CD8-positive, alpha-beta memory T cell (primary cell): ENCODE results near the gene CDK14. TPM values are rescaled to one million over a fixed set of nuclear protein-coding genes. Genes with fewer than 3 reads are reported as not detected.
"Not testable (repeated sequence)": the region's sequence is repeated elsewhere in the genome, so short reads cannot be mapped to it uniquely, and the experiment has no call there.

ENCODE experiments used
- CTCF ChIA-PET: fragments of 350-600 bp; sonication (Branson Sonifier 250); formaldehyde crosslinking; loops from one replicate; lab custom pipeline; 2021; ENCODE audit warnings: antibody characterized with exemption; lab: Charles Lee
- POLR2A ChIA-PET: fragments of 350-600 bp; sonication (Branson Sonifier 250); formaldehyde crosslinking; loops from one replicate; lab custom pipeline; 2021; ENCODE audit warnings: antibody characterized with exemption; lab: Charles Lee
- DNase-seq, 5 donors: peaks; one replicate each; pipeline versions ENCODE4 v3.0.0 to v3.0.0-alpha.2; 2020 to 2022; ENCODE audit warnings: mixed read lengths in 1 of 5
- H3K27ac ChIP-seq: one replicate; pipeline ENCODE4 v1.7.0; 2013; ENCODE audit warnings: low read depth, mild to moderate bottlenecking, low read length, moderate library complexity
- H3K27me3 ChIP-seq: 2 replicates; pipeline ENCODE4 v1.7.0; 2013; ENCODE audit warnings: low read length, mild to moderate bottlenecking; ENCODE audit not compliant: insufficient read depth, poor library complexity, severe bottlenecking
- H3K36me3 ChIP-seq: 2 replicates; pipeline ENCODE4 v1.7.0; 2013; ENCODE audit warnings: mild to moderate bottlenecking, low read length, moderate library complexity; ENCODE audit not compliant: insufficient read depth
- H3K4me1 ChIP-seq: 2 replicates; pipeline ENCODE4 v1.7.0; 2013; ENCODE audit warnings: mild to moderate bottlenecking, low read length, moderate library complexity; ENCODE audit not compliant: insufficient read depth
- H3K4me3 ChIP-seq: 2 replicates; pipeline ENCODE4 v1.7.0; 2013; ENCODE audit warnings: mild to moderate bottlenecking, low read length
- H3K9me3 ChIP-seq: 2 replicates; pipeline ENCODE4 v1.7.0; 2013; ENCODE audit warnings: mild to moderate bottlenecking, low read length
- H3K27ac Mint-ChIP-seq, 8 donors: one replicate each; pipeline ENCODE4 v1.8.0; 2020 to 2021; ENCODE audit warnings: mixed read lengths in 8 of 8, mild to moderate bottlenecking in 6 of 8, inconsistent platforms in 3 of 8, moderate library complexity in 3 of 8
- H3K27me3 Mint-ChIP-seq, 2 donors: one replicate each; pipeline ENCODE4 v1.8.0; 2020 to 2021; ENCODE audit warnings: mixed read lengths in 2 of 2, mild to moderate bottlenecking in 1 of 2, moderate library complexity in 1 of 2
- H3K36me3 Mint-ChIP-seq, 3 donors: one replicate each; pipeline ENCODE4 v1.8.0; 2020 to 2021; ENCODE audit warnings: mixed read lengths in 3 of 3, inconsistent platforms in 1 of 3, mild to moderate bottlenecking in 1 of 3
- H3K4me1 Mint-ChIP-seq, 3 donors: one replicate each; pipeline ENCODE4 v1.8.0; 2020 to 2021; ENCODE audit warnings: mixed read lengths in 3 of 3, inconsistent platforms in 1 of 3, mild to moderate bottlenecking in 1 of 3
- H3K4me3 Mint-ChIP-seq, 7 donors: one replicate each; pipeline ENCODE4 v1.8.0; 2020 to 2021; ENCODE audit warnings: mixed read lengths in 7 of 7, mild to moderate bottlenecking in 6 of 7, moderate library complexity in 4 of 7, inconsistent platforms in 2 of 7
- H3K9me3 Mint-ChIP-seq, 5 donors: one replicate each; pipeline ENCODE4 v1.8.0; 2020 to 2022; ENCODE audit warnings: mixed read lengths in 5 of 5, mild to moderate bottlenecking in 3 of 5, moderate library complexity in 2 of 5, inconsistent platforms in 1 of 5
- polyA plus RNA-seq: library from polyadenylated mRNA; unstranded; fragments of 300-500 nt; fragmentation: Illumina TruSeq; gene quantifications from one replicate; pipeline ENCODE4 v1.2.3, GENCODE V29; 2021
- total RNA-seq, 2 experiments: library from RNA; stranded (reverse); gene quantifications; one replicate each; pipeline ENCODE4 v1.2.3, GENCODE V29; 2021

The CDK14 gene
- total and polyA plus RNA-seq, 3 experiments from 2014 or later: 0.05 to 0.20 TPM; not detected in 1

GRCh38 chr7:90920336-90920735 is 324.2 kb downstream of the CDK14 start:
- Histone ChIP-seq H3K36me3 (no peaks in the 10 kb centered on the region), H3K4me3 (no peak overlapping the region), H3K4me1 (no peaks in the 10 kb centered on the region), H3K27ac (no peak overlapping the region), H3K9me3 (no peaks in the 10 kb centered on the region), H3K27me3 (no peaks in the 10 kb centered on the region)
- peaks cover 0 to 22% (median 0%) of the 10 kb centered on the region in 5 donors for H3K9me3 Mint-ChIP-seq
- ChIA-PET CTCF (interaction anchor here (1.1 kb wide), 1 partner anchor 10 kb away, joined by 3 read pairs; no protein-coding TSS in a partner anchor), POLR2A (no interaction called here)
- no peaks in the 10 kb centered on the region for H3K27me3 Mint-ChIP-seq
- no peak overlapping the region for H3K27ac Mint-ChIP-seq
- H3K4me1 Mint-ChIP-seq: no peaks in the 10 kb centered on the region
- no peak for DNase-seq
- H3K36me3 Mint-ChIP-seq: no peaks in the 10 kb centered on the region
- no peak overlapping the region for H3K4me3 Mint-ChIP-seq

- H3K4me3 Mint-ChIP-seq: no peak overlapping the region
- no peak overlapping the region for H3K27ac ChIP-seq
- H3K36me3 Mint-ChIP-seq: no peaks in the 10 kb centered on the region
- POLR2A ChIA-PET: no interaction called here
- CTCF ChIA-PET: no interaction called here
- no peak overlapping the region for H3K27ac Mint-ChIP-seq
- H3K9me3 Mint-ChIP-seq: peaks cover 0 to 15% (median 0%) of the 10 kb centered on the region in 5 donors
- H3K36me3 ChIP-seq: no peaks in the 10 kb centered on the region
- no peaks in the 10 kb centered on the region for H3K4me1 ChIP-seq
- no peak overlapping the region for H3K4me3 ChIP-seq
- no peaks in the 10 kb centered on the region for H3K27me3 Mint-ChIP-seq
- DNase-seq: no peak
- no peaks in the 10 kb centered on the region for H3K9me3 ChIP-seq
- H3K4me1 Mint-ChIP-seq: no peaks in the 10 kb centered on the region
- H3K27me3 ChIP-seq: no peaks in the 10 kb centered on the region
Measured at GRCh38 chr7:90923541-90923997, 327.4 kb downstream of the CDK14 start.

GRCh38 chr7:90928700-90929424 is 332.7 kb downstream of the CDK14 start:
- H3K4me3 ChIP-seq, H3K4me3 Mint-ChIP-seq, CTCF ChIA-PET: not testable (repeated sequence)

GRCh38 chr7:90931986-90932916 is 336.1 kb downstream of the CDK14 start:
- Mint-ChIP-seq H3K4me3 (no peak overlapping the region), H3K27ac (peak overlapping the region in 1 of 8 donors; percentile 32)

More at GRCh38 chr7:90928700-90929424, 332.7 kb downstream of the CDK14 start:
- H3K27me3 ChIP-seq, H3K9me3 ChIP-seq, H3K4me1 ChIP-seq, H3K27ac ChIP-seq, H3K9me3 Mint-ChIP-seq, H3K27me3 Mint-ChIP-seq, H3K36me3 ChIP-seq, H3K36me3 Mint-ChIP-seq, H3K4me1 Mint-ChIP-seq, POLR2A ChIA-PET: not testable (repeated sequence)
- H3K27ac Mint-ChIP-seq: peak overlapping the region in 1 of 8 donors; percentile 63
- peak in 1 of 5 donors; percentile 1 for DNase-seq

GRCh38 chr7:90933041-90933440 is 336.9 kb downstream of the CDK14 start:
- CTCF ChIA-PET: no interaction called here
- no peak for DNase-seq
- Mint-ChIP-seq H3K4me1 (no peaks in the 10 kb centered on the region), H3K27ac (no peak overlapping the region), H3K27me3 (no peaks in the 10 kb centered on the region), H3K36me3 (no peaks in the 10 kb centered on the region), H3K9me3 (peaks cover 0 to 7% (median 0%) of the 10 kb centered on the region in 5 donors), H3K4me3 (no peak overlapping the region)
- no peaks in the 10 kb centered on the region for H3K36me3 ChIP-seq
- H3K27ac ChIP-seq: no peak overlapping the region
- H3K4me1 ChIP-seq: no peaks in the 10 kb centered on the region
- POLR2A ChIA-PET: no interaction called here
- no peaks in the 10 kb centered on the region for H3K9me3 ChIP-seq
- no peak overlapping the region for H3K4me3 ChIP-seq
- H3K27me3 ChIP-seq: no peaks in the 10 kb centered on the region

More at GRCh38 chr7:90931986-90932916, 336.1 kb downstream of the CDK14 start:
- no peaks in the 10 kb centered on the region for H3K4me1 ChIP-seq
- no peaks in the 10 kb centered on the region for H3K36me3 ChIP-seq
- Mint-ChIP-seq H3K36me3 (no peaks in the 10 kb centered on the region), H3K9me3 (peaks cover 0 to 10% (median 0%) of the 10 kb centered on the region in 5 donors), H3K27me3 (no peaks in the 10 kb centered on the region), H3K4me1 (no peaks in the 10 kb centered on the region)
- H3K9me3 ChIP-seq: no peaks in the 10 kb centered on the region
- ChIA-PET POLR2A (no interaction called here), CTCF (no interaction called here)
- no peak overlapping the region for H3K4me3 ChIP-seq
- H3K27me3 ChIP-seq: no peaks in the 10 kb centered on the region
- no peak overlapping the region for H3K27ac ChIP-seq
- DNase-seq: no peak

GRCh38 chr7:90933984-90934383 is 337.9 kb downstream of the CDK14 start:
- no peaks in the 10 kb centered on the region for H3K36me3 ChIP-seq
- no peak overlapping the region for H3K27ac ChIP-seq
- H3K4me1 Mint-ChIP-seq: no peaks in the 10 kb centered on the region
- POLR2A ChIA-PET: no interaction called here
- no peaks in the 10 kb centered on the region for H3K9me3 ChIP-seq
- no peaks in the 10 kb centered on the region for H3K27me3 Mint-ChIP-seq
- no peak overlapping the region for H3K4me3 Mint-ChIP-seq
- H3K27ac Mint-ChIP-seq: no peak overlapping the region
- H3K4me3 ChIP-seq: no peak overlapping the region
- DNase-seq: no peak
- no peaks in the 10 kb centered on the region for H3K4me1 ChIP-seq
- H3K27me3 ChIP-seq: no peaks in the 10 kb centered on the region
- no peaks in the 10 kb centered on the region for H3K36me3 Mint-ChIP-seq
- CTCF ChIA-PET: no interaction called here
- peaks cover 0 to 9% (median 0%) of the 10 kb centered on the region in 5 donors for H3K9me3 Mint-ChIP-seq

GRCh38 chr7:90938371-90938770 is 342.2 kb downstream of the CDK14 start:
- Mint-ChIP-seq H3K27ac (no peak overlapping the region), H3K9me3 (peaks cover 0 to 4% (median 0%) of the 10 kb centered on the region in 5 donors), H3K27me3 (no peaks in the 10 kb centered on the region), H3K4me3 (no peak overlapping the region), H3K4me1 (no peaks in the 10 kb centered on the region), H3K36me3 (no peaks in the 10 kb centered on the region)
- POLR2A ChIA-PET: no interaction called here
- no peaks in the 10 kb centered on the region for H3K27me3 ChIP-seq
- no peak overlapping the region for H3K27ac ChIP-seq
- H3K4me1 ChIP-seq: no peaks in the 10 kb centered on the region
- no peaks in the 10 kb centered on the region for H3K9me3 ChIP-seq
- CTCF ChIA-PET: no interaction called here
- H3K36me3 ChIP-seq: no peaks in the 10 kb centered on the region
- H3K4me3 ChIP-seq: no peak overlapping the region
- no peak for DNase-seq

GRCh38 chr7:90939666-90940065 is 343.5 kb downstream of the CDK14 start:
- Mint-ChIP-seq H3K9me3 (peaks cover 0 to 8% (median 3%) of the 10 kb centered on the region in 5 donors), H3K4me1 (no peaks in the 10 kb centered on the region), H3K36me3 (no peaks in the 10 kb centered on the region), H3K27me3 (no peaks in the 10 kb centered on the region), H3K27ac (no peak overlapping the region), H3K4me3 (no peak overlapping the region)
- Histone ChIP-seq H3K36me3 (no peaks in the 10 kb centered on the region), H3K4me3 (no peak overlapping the region), H3K4me1 (no peaks in the 10 kb centered on the region), H3K27me3 (no peaks in the 10 kb centered on the region), H3K9me3 (no peaks in the 10 kb centered on the region), H3K27ac (no peak overlapping the region)
- ChIA-PET POLR2A (no interaction called here), CTCF (no interaction called here)
- no peak for DNase-seq
